Measurements from ENCODE around the gene PANX1. TPM values are rescaled to one million over a fixed set of nuclear protein-coding genes. Genes with fewer than 3 reads are reported as not detected.
A peak's percentile ranks its signal among the peaks of the same experiment; 100 is the strongest.
"Not testable (repeated sequence)": the region's sequence is repeated elsewhere in the genome, so short reads cannot be mapped to it uniquely, and the experiment has no call there.

PANX1 gene
- total RNA-seq, 3 donors from 2014 or later = 7.5 to 19.2 (median 9.0) TPM

DNA sequence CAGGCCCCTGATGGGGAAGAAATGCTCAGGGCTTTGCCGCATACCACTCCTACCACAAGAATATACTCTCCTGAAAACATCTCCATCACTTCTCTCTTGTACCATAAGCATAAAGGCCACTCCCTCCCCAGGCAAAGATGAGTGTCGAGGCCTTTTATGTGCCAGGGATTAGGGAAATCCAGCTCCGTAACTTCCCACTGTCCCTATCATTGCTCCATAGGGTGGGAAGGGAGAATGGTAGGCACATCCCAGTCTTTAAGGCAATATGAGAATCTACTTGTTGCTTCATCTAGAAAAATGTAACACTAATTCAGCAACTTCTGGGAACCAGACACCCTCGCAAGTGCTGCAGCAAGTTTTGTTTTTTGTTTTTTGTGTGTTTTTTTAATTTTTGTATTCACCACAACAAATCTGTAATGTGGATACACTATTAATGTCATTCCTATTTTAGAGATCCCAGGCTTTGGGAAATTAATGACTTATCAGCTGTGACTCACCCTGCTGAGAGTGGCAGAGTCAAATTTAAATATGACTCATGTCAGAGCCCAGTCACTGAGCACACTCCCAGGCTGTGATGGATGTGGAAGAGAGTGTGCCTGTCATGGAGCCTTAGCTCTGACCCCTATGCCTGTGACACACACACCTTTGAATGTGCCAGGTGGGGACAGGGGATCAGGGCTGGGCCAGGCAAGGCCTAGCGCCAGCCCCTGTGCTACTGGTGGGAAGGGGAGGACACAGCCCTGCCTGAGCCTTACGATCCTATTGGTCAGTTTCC is 23.4 kb downstream of the PANX1 start:
- TF ChIP-seq, protein P1, sequence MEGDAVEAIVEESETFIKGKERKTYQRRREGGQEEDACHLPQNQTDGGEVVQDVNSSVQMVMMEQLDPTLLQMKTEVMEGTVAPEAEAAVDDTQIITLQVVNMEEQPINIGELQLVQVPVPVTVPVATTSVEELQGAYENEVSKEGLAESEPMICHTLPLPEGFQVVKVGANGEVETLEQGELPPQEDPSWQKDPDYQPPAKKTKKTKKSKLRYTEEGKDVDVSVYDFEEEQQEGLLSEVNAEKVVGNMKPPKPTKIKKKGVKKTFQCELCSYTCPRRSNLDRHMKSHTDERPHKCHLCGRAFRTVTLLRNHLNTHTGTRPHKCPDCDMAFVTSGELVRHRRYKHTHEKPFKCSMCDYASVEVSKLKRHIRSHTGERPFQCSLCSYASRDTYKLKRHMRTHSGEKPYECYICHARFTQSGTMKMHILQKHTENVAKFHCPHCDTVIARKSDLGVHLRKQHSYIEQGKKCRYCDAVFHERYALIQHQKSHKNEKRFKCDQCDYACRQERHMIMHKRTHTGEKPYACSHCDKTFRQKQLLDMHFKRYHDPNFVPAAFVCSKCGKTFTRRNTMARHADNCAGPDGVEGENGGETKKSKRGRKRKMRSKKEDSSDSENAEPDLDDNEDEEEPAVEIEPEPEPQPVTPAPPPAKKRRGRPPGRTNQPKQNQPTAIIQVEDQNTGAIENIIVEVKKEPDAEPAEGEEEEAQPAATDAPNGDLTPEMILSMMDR (IDR thresholded peaks at IDR 0.05) = no peak
- Histone ChIP-seq H3K36me3 (ENCODE audit: low read depth) (no peaks in the 10 kb centered on the region), H3K9me3 (no peaks in the 10 kb centered on the region), H3K4me3 (no peak overlapping the region), H3K4me1 (ENCODE audit: low read depth) (no peaks in the 10 kb centered on the region)
- intact Hi-C loops (cut with DNase I, micrococcal nuclease) = no loop called here
- ATAC-seq = peak; percentile 77
- DNase-seq = no peak

- intact Hi-C loops (cut with DNase I, micrococcal nuclease) = no loop called here
- no peak for ATAC-seq
- Histone ChIP-seq H3K4me3 (no peak overlapping the region), H3K9me3 (no peaks in the 10 kb centered on the region), H3K4me1 (ENCODE audit: low read depth) (no peaks in the 10 kb centered on the region), H3K36me3 (ENCODE audit: low read depth) (no peaks in the 10 kb centered on the region)
- no peak for DNase-seq
- TF ChIP-seq, protein P1 (IDR thresholded peaks at IDR 0.05) = no peak
Measured at GRCh38 chr11:94152678-94153065, 24.0 kb downstream of the PANX1 start.

- Histone ChIP-seq H3K9me3 (no peaks in the 10 kb centered on the region), H3K4me1 (ENCODE audit: low read depth) (no peaks in the 10 kb centered on the region), H3K36me3 (ENCODE audit: low read depth) (no peaks in the 10 kb centered on the region), H3K4me3 (no peak overlapping the region)
- intact Hi-C loops (cut with DNase I, micrococcal nuclease) = no loop called here
- DNase-seq = no peak
- ATAC-seq = peak; percentile 12
- TF ChIP-seq, protein P1 (IDR thresholded peaks at IDR 0.05) = no peak
Measured at GRCh38 chr11:94153320-94153719, 24.7 kb downstream of the PANX1 start.

DNA sequence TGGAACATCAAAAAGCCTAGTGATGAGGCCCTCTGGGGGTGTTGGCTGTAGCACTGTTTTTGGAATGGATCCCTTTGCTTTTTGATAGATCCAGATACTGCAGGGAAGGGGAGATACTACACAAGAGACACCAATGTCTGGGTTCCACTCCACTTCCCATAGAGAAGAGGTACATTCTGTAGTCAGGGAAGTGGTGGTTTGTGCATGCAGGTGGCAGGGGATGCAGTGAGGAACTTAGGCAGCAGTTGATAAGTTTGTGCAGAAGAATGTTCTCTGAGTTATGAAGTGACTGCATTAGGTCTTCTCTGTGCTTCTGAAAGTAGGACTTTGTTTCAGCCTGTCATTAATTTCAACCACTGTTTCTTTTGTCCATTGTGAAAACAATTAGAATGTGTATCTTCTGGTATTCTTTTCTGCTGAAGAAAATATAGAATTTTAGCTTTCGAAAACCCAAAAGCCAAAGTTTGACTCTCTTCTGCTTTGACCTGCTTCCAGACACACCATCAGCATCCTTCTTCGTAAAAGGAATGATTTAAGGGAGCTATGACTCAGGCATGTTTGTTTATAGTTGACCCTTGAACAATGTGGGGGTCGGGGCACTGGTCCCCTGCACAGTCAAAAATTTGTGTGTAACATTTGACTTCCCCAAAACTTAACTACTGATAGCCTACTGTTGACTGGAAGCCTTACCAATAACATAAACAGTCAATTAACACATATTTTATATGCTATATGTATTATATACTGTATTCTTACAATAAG is 25.6 kb downstream of the PANX1 start:
- H3K4me3 ChIP-seq = no peak overlapping the region
- H3K36me3 ChIP-seq (ENCODE audit: low read depth) = no peaks in the 10 kb centered on the region
- DNase-seq = no peak
- intact Hi-C loops (cut with DNase I, micrococcal nuclease) = no loop called here
- TF ChIP-seq, protein P1 (IDR thresholded peaks at IDR 0.05) = no peak
- H3K4me1 ChIP-seq (ENCODE audit: low read depth) = no peaks in the 10 kb centered on the region
- ATAC-seq = no peak
- H3K9me3 ChIP-seq = no peaks in the 10 kb centered on the region

DNA sequence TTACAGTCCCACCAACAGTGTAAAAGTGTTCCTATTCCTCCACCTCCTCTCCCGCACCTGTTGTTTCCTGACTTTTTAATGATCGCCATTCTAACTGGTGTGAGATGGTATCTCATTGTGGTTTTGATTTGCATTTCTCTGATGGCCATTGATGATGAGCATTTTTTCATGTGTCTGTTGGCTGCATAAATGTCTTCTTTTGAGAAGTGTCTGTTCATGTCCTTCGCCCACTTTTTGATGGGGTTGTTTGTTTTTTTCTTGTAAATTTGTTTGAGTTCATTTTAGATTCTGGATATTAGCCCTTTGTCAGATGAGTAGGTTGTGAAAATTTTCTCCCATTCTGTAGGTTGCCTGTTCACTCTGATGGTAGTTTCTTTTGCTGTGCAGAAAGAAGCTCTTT is 28.7 kb downstream of the PANX1 start:
- H3K9me3 ChIP-seq; ATAC-seq; H3K36me3 ChIP-seq (ENCODE audit: low read depth); DNase-seq; H3K4me3 ChIP-seq; H3K4me1 ChIP-seq (ENCODE audit: low read depth); intact Hi-C loops (cut with DNase I, micrococcal nuclease): not testable (repeated sequence)

- TF ChIP-seq, protein P1 (IDR thresholded peaks at IDR 0.05) = no peak
- intact Hi-C loops (cut with DNase I, micrococcal nuclease) = no loop called here
- no peak overlapping the region for H3K4me3 ChIP-seq
- H3K36me3 ChIP-seq (ENCODE audit: low read depth) = no peaks in the 10 kb centered on the region
- H3K9me3 ChIP-seq = no peaks in the 10 kb centered on the region
- DNase-seq (no peak), ATAC-seq (no peak)
- H3K4me1 ChIP-seq (ENCODE audit: low read depth) = no peaks in the 10 kb centered on the region
Measured at GRCh38 chr11:94168882-94169281, 40.2 kb downstream of the PANX1 start.
